ENCODE measurements around the gene WDSUB1. TPM values are rescaled to one million over a fixed set of nuclear protein-coding genes. Genes with fewer than 3 reads are reported as not detected.
A peak's percentile ranks its signal among the peaks of the same experiment; 100 is the strongest.

The WDSUB1 gene
- total RNA-seq, 2 experiments from 2014 or later: 5.3 to 5.9 TPM

DNA sequence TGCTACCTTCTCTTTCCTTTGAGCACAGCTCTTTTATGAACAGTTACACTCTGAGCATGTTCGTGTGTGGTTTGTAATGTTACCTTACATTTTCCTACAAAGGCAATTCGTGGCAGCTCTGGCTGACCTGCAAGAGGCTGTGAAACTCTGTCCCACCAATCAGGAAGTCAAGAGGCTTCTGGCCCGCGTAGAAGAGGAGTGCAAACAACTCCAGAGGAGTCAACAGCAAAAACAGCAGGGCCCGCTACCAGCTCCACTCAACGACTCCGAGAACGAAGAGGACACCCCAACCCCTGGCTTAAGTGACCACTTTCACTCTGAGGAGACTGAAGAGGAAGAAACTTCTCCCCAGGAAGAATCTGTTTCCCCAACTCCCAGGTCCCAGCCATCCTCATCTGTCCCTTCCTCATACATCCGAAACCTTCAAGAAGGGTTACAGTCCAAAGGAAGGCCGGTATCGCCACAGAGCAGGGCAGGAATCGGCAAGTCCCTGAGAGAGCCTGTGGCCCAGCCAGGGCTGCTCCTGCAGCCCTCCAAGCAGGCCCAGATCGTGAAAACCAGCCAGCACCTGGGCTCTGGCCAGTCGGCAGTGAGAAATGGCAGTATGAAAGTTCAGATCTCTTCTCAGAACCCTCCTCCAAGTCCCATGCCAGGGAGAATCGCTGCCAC is 56.9 kb downstream of the WDSUB1 start:
- ATAC-seq (no peak), DNase-seq (no peak)
- POLR2A ChIA-PET: no interaction called here
- Mint-ChIP-seq H3K36me3 (ENCODE audit: low read depth) (peaks cover 4% of the 10 kb centered on the region), H3K4me1 (ENCODE audit: low read depth) (peaks cover 43% of the 10 kb centered on the region), H3K9me3 (ENCODE audit: insufficient read depth) (no peaks in the 10 kb centered on the region), H3K27me3 (ENCODE audit: low read depth) (no peaks in the 10 kb centered on the region), H3K4me3 (no peak overlapping the region), H3K27ac (no peak overlapping the region)
- CTCF ChIA-PET: no interaction called here

DNA sequence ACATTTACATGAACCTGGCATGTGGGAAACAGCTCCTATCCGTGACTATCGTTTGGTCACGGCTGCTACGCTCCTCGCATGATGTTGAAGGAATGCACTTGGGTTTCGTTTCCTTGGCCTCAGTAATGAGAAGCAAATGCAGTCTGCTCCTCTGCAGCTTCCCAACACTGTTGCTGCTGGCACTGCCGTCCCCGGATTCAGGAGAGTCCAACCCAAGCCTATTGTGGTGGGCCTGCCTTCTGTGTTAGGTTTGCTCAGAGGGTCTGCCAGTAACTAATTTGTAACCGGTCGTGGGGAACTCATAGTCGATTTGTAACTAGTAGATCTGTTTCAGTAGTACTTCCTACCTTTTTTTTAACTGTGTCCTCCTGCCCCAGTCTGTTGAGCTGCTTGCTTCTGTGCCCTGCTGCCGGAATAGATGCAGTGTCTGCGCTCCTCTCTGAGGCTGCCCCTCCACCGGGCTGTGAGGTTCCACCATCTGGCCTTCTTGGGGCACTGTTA is 58.4 kb downstream of the WDSUB1 start:
- Mint-ChIP-seq H3K27me3 (ENCODE audit: low read depth) (no peaks in the 10 kb centered on the region), H3K4me1 (ENCODE audit: low read depth) (peaks cover 45% of the 10 kb centered on the region), H3K27ac (no peak overlapping the region), H3K4me3 (no peak overlapping the region), H3K9me3 (ENCODE audit: insufficient read depth) (no peaks in the 10 kb centered on the region), H3K36me3 (ENCODE audit: low read depth) (peaks cover 4% of the 10 kb centered on the region)
- no peak for ATAC-seq
- CTCF ChIA-PET: interaction anchor here (1.3 kb wide), 1 partner anchor 10 kb away, joined by 3 read pairs; no protein-coding TSS in a partner anchor
- POLR2A ChIA-PET: no interaction called here
- DNase-seq: no peak

GRCh38 chr2:159227467-159227866 is 59.0 kb downstream of the WDSUB1 start:
- H3K4me1 Mint-ChIP-seq (ENCODE audit: low read depth): peaks cover 45% of the 10 kb centered on the region
- peaks cover 4% of the 10 kb centered on the region for H3K36me3 Mint-ChIP-seq (ENCODE audit: low read depth)
- CTCF ChIA-PET: interaction anchor here (0.7 to 1.4 kb wide), 3 partner anchors 10 to 60 kb away, joined by 3 read pairs; no protein-coding TSS in a partner anchor
- H3K9me3 Mint-ChIP-seq (ENCODE audit: insufficient read depth): no peaks in the 10 kb centered on the region
- ATAC-seq (peak; percentile 49), DNase-seq (peak; percentile 40)
- H3K4me3 Mint-ChIP-seq: no peak overlapping the region
- POLR2A ChIA-PET: interaction anchor here (1.5 kb wide), 1 partner anchor 485 kb away, joined by 6 read pairs; the partner anchor contains the start of gene MARCHF7
- H3K27ac Mint-ChIP-seq: no peak overlapping the region
- no peaks in the 10 kb centered on the region for H3K27me3 Mint-ChIP-seq (ENCODE audit: low read depth)

- H3K27me3 Mint-ChIP-seq (ENCODE audit: low read depth): peaks cover 3% of the 10 kb centered on the region
- POLR2A ChIA-PET: interaction anchor here (1.5 kb wide), 1 partner anchor 486 kb away, joined by 6 read pairs; the partner anchor contains the start of gene MARCHF7
- DNase-seq (no peak), ATAC-seq (no peak)
- no peak overlapping the region for H3K4me3 Mint-ChIP-seq
- H3K36me3 Mint-ChIP-seq (ENCODE audit: low read depth): peaks cover 4% of the 10 kb centered on the region
- no peaks in the 10 kb centered on the region for H3K9me3 Mint-ChIP-seq (ENCODE audit: insufficient read depth)
- CTCF ChIA-PET: interaction anchor here (0.7 to 1.4 kb wide), 3 partner anchors 12 to 61 kb away, joined by 3 read pairs; no protein-coding TSS in a partner anchor
- no peak overlapping the region for H3K27ac Mint-ChIP-seq
- peaks cover 45% of the 10 kb centered on the region for H3K4me1 Mint-ChIP-seq (ENCODE audit: low read depth)
Observed at GRCh38 chr2:159226608-159227385, 59.7 kb downstream of the WDSUB1 start.

DNA sequence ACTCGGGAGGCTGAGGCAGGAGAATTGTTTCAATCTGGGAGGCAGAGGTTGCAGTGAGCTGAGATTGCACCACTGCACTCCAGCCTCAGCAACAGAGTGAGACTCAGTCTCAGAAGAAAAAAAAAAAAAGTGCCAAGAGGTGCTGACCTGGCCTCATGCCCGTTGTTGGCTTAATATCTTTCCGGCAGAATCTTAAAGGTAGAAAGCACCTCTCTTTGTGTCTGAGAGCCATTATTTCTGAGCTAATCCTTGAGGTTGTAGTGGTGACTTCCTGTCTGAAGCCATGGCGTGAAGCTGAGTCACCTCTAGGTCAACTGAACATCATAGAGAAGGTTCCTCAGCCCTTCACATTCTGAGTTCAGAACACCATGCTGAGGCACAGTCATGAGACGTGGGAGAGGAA is 60.4 kb downstream of the WDSUB1 start:
- DNase-seq (peak; percentile 51), ATAC-seq (peak; percentile 83)
- peaks cover 3% of the 10 kb centered on the region for H3K27me3 Mint-ChIP-seq (ENCODE audit: low read depth)
- peaks cover 45% of the 10 kb centered on the region for H3K4me1 Mint-ChIP-seq (ENCODE audit: low read depth)
- H3K36me3 Mint-ChIP-seq (ENCODE audit: low read depth): peaks cover 4% of the 10 kb centered on the region
- CTCF ChIA-PET: interaction anchor here (0.9 kb wide), 1 partner anchor 16 kb away, joined by 3 read pairs; no protein-coding TSS in a partner anchor
- peak overlapping the region; percentile 6 for H3K27ac Mint-ChIP-seq
- no peaks in the 10 kb centered on the region for H3K9me3 Mint-ChIP-seq (ENCODE audit: insufficient read depth)
- no peak overlapping the region for H3K4me3 Mint-ChIP-seq
- POLR2A ChIA-PET: interaction anchor here (1.5 kb wide), 1 partner anchor 487 kb away, joined by 6 read pairs; the partner anchor contains the start of gene MARCHF7

- no peak for DNase-seq
- ChIA-PET POLR2A (no interaction called here), CTCF (interaction anchor here (0.9 kb wide), 1 partner anchor 15 kb away, joined by 3 read pairs; no protein-coding TSS in a partner anchor)
- Mint-ChIP-seq H3K27me3 (ENCODE audit: low read depth) (peaks cover 3% of the 10 kb centered on the region), H3K4me3 (no peak overlapping the region), H3K9me3 (ENCODE audit: insufficient read depth) (no peaks in the 10 kb centered on the region), H3K4me1 (ENCODE audit: low read depth) (peaks cover 45% of the 10 kb centered on the region), H3K27ac (no peak overlapping the region), H3K36me3 (ENCODE audit: low read depth) (peaks cover 4% of the 10 kb centered on the region)
- no peak for ATAC-seq
Observed at GRCh38 chr2:159225025-159226016, 61.2 kb downstream of the WDSUB1 start.

DNA sequence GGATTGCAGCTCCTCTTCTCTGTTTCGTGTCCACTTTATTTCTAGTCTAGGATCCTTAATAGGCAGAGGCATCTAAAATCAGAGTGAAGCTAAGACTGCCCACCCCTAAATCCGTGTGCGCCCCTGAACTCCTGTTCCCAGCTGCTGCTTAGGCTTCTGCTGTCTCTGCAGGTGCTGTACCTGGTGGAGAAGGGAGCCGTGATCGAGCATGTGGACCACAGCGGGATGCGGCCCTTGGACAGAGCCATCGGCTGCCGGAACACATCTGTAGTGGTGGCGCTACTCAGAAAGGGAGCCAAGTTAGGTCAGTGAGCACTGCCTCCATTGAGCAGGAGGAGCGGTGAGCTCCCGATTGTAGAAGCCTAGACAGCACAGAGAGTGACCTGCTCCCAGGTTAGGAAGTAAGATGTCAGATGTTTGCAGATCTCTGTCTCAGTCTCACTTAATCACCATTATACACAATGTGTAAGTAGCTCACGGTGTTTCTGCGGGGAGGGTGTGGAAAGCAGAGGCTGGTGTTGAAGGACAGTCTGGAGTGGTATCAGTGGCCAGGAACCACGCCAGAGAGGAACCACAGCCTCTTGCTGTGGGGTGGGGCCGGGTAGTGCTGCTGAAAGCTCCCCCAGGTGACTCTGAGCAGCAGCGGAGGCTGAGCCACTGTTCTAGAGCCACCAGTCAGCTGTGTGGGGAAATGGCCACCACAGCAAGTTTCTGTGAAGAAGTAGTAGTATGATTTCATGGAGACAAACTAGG is 62.3 kb downstream of the WDSUB1 start:
- Mint-ChIP-seq H3K4me1 (ENCODE audit: low read depth) (peaks cover 42% of the 10 kb centered on the region), H3K36me3 (ENCODE audit: low read depth) (no peaks in the 10 kb centered on the region), H3K9me3 (ENCODE audit: insufficient read depth) (no peaks in the 10 kb centered on the region), H3K4me3 (no peak overlapping the region), H3K27me3 (ENCODE audit: low read depth) (peaks cover 3% of the 10 kb centered on the region), H3K27ac (no peak overlapping the region)
- CTCF ChIA-PET: no interaction called here
- DNase-seq (no peak), ATAC-seq (no peak)
- POLR2A ChIA-PET: no interaction called here

DNA sequence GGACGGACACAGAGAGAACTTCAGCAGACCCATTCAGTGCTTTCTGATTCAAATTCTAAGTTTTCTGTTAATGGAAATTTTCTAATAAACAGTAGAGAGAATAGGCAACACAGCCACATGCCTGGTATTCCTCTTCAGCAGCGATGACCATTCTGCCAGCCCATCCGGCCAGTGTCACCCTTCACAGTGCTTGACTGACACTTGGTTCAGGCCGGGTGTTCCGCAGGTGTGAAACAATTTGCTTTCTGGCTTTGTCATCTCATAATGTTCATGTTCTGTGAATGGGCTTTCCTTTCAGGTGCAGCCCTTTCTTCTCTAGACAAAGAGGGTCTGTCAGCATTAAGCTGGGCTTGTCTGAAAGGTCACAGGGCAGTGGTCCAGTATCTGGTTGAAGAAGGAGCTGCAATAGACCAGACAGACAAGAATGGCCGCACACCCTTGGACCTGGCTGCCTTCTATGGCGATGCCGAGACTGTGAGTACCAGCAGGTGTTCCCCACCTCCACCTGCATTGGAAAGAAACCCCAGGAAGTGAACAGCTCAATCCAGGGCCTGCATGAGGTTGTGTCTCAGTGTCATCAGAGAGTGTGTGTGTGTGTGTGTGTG is 67.0 kb downstream of the WDSUB1 start:
- Mint-ChIP-seq H3K9me3 (ENCODE audit: insufficient read depth) (no peaks in the 10 kb centered on the region), H3K4me3 (no peak overlapping the region)

DNA sequence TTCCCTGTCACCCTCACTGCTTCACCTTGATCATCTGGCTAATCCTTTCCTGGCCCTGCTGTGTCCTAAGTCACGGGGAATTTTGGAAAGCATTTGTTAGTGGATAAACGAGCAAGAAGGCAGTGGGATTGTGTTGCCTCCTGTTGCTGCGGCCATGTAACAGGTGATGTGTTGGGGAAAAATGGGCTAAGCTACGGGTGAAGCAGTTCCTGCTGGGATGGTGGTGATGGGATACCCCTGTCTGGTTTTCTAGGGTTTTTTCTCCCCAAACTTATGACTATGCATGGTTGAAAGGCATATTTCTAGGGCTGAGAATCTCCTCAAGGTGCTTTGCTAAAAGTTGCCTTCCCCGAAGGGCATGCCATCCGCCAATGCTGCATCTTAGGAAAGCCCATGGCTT is 68.1 kb downstream of the WDSUB1 start:
- ChIA-PET POLR2A (no interaction called here), CTCF (no interaction called here)
- Mint-ChIP-seq H3K9me3 (ENCODE audit: insufficient read depth) (no peaks in the 10 kb centered on the region), H3K4me1 (ENCODE audit: low read depth) (no peaks in the 10 kb centered on the region), H3K36me3 (ENCODE audit: low read depth) (no peaks in the 10 kb centered on the region), H3K4me3 (no peak overlapping the region), H3K27me3 (ENCODE audit: low read depth) (peaks cover 3% of the 10 kb centered on the region), H3K27ac (no peak overlapping the region)
- no peak for ATAC-seq
- no peak for DNase-seq

More for the DNA sequence above, 67.0 kb downstream of the WDSUB1 start:
- ATAC-seq (no peak), DNase-seq (no peak)
- no peaks in the 10 kb centered on the region for H3K36me3 Mint-ChIP-seq (ENCODE audit: low read depth)
- no peak overlapping the region for H3K27ac Mint-ChIP-seq
- H3K27me3 Mint-ChIP-seq (ENCODE audit: low read depth): peaks cover 3% of the 10 kb centered on the region
- peaks cover 2% of the 10 kb centered on the region for H3K4me1 Mint-ChIP-seq (ENCODE audit: low read depth)
- ChIA-PET CTCF (no interaction called here), POLR2A (no interaction called here)

DNA sequence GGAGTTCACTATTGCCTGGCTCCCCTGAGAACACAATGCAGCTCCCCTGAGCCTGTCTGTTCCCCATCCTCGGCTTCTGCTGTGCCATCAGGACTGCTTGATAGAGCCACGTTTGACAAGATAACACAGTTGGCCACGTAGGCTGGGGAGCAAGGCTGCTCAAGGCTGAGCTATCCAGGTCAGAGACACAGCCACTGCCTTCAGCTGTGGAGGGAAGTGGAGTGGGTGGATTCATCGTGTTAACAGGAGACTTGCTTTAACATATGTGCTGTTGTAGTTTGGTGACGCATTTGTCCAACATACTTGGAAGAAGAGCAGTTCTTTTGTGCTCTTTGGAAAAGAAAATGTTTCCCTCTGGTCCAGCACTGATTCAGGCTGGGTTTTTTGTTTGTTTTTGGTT is 68.8 kb downstream of the WDSUB1 start:
- Mint-ChIP-seq H3K4me3 (no peak overlapping the region), H3K27ac (no peak overlapping the region), H3K9me3 (ENCODE audit: insufficient read depth) (no peaks in the 10 kb centered on the region), H3K4me1 (ENCODE audit: low read depth) (no peaks in the 10 kb centered on the region), H3K27me3 (ENCODE audit: low read depth) (peaks cover 3% of the 10 kb centered on the region), H3K36me3 (ENCODE audit: low read depth) (no peaks in the 10 kb centered on the region)
- DNase-seq: no peak
- CTCF ChIA-PET: no interaction called here
- POLR2A ChIA-PET: no interaction called here
- ATAC-seq: no peak

Measured in activated CD8-positive, alpha-beta T cell treated with anti-CD3 and anti-CD28 coated beads, Interleukin-2, amount 10 ng/mL, durations not matched to agents 7 days and 5 days (primary cell).